Measurements from ENCODE around the gene PRXL2A. TPM values are rescaled to one million over a fixed set of nuclear protein-coding genes. Genes with fewer than 3 reads are reported as not detected.
A peak's percentile ranks its signal among the peaks of the same experiment; 100 is the strongest.

PRXL2A gene
- total RNA-seq, 1 donor from 2014 or later, result 52.0 TPM

DNA sequence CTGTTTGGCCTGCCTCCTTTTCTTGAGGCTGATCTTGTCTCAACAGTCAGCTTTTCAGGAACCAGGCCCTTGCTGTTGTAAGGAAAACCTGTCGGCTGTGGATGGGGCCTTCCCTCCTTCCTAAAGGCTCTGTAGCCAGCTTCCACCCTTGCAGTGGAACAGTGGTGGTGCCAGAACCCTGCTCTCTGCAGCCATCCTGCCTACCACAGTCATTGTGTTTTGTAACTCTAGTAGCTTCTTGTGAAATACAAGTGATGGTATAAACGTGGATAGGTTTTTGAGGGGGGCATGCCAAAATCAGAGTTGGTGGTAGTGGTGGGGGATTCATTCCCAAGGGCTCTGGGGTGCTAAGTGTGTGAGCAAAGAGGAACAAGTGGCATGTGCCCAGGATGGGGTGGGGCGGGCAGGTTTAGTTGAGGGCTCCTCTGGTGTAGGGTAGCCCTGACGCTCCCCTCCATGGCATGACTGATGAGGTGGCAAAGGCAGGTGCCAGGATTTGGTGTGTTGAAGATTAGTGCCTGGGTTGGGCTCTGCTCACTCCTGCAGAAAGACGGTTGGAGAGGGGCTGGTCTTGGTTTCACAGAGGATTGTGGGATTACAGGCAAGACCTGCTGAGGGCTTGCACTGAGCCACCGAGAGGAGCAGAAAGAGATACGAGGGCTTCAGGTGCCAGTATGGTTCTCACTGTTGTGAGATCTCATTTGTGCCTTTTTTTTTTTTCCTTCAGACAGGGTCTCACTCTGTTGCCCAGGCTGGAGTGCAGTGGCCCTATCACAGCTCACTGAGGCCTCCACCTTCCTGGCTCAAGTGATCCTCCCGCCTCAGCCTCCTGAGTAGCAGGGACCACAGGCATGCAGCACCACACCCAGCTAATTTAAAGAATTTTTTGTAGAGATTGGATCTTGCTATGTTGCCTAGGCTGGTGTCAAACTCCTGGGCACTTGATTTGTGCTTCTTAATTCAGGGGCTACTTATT is 53.1 kb downstream of the PRXL2A start:
- H3K4me3 ChIP-seq (ENCODE audit: low read depth, low read length), result peak overlapping the region; percentile 1
- DNase-seq (ENCODE audit: low read depth), result no peak
- TF ChIP-seq, protein P1, sequence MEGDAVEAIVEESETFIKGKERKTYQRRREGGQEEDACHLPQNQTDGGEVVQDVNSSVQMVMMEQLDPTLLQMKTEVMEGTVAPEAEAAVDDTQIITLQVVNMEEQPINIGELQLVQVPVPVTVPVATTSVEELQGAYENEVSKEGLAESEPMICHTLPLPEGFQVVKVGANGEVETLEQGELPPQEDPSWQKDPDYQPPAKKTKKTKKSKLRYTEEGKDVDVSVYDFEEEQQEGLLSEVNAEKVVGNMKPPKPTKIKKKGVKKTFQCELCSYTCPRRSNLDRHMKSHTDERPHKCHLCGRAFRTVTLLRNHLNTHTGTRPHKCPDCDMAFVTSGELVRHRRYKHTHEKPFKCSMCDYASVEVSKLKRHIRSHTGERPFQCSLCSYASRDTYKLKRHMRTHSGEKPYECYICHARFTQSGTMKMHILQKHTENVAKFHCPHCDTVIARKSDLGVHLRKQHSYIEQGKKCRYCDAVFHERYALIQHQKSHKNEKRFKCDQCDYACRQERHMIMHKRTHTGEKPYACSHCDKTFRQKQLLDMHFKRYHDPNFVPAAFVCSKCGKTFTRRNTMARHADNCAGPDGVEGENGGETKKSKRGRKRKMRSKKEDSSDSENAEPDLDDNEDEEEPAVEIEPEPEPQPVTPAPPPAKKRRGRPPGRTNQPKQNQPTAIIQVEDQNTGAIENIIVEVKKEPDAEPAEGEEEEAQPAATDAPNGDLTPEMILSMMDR (conservative IDR thresholded peaks at IDR 0.05; ENCODE audit: low read depth, low read length), result no peak

DNA sequence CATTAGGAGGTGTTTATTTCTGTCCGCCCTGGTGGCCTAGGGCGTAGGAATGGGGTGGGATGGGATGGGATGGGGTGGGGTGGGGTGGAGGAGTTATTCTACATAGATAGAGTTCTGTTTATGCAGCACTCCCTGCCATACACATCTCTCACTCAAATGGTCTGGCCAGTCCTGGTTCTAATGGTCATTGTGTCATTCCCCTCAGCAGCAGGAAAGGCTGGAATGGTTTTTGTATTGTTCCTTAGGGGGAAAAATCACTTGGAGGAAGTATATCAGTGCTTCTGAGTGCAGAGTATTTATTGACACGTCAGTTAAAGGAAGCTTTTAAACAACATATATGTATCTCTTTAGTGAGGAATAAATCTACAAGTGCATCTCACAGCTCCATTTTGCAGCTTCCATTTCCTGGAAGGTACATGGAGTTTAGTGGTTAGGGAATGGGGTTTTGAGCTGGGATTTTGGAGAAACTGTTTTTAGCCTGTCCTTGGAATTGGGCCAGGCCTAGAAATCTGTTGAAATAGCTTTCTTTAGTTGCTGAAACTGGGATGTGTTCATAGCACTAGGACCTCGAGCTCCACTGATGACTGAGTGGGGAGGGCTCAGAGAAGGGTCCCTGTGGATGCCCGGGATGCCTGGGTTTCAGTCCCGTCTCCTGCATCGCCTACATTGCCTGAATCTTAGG is 54.1 kb downstream of the PRXL2A start:
- TF ChIP-seq, protein P1 (conservative IDR thresholded peaks at IDR 0.05; ENCODE audit: low read depth, low read length), result no peak
- no peak overlapping the region for H3K4me3 ChIP-seq (ENCODE audit: low read depth, low read length)
- DNase-seq (ENCODE audit: low read depth), result no peak

DNA sequence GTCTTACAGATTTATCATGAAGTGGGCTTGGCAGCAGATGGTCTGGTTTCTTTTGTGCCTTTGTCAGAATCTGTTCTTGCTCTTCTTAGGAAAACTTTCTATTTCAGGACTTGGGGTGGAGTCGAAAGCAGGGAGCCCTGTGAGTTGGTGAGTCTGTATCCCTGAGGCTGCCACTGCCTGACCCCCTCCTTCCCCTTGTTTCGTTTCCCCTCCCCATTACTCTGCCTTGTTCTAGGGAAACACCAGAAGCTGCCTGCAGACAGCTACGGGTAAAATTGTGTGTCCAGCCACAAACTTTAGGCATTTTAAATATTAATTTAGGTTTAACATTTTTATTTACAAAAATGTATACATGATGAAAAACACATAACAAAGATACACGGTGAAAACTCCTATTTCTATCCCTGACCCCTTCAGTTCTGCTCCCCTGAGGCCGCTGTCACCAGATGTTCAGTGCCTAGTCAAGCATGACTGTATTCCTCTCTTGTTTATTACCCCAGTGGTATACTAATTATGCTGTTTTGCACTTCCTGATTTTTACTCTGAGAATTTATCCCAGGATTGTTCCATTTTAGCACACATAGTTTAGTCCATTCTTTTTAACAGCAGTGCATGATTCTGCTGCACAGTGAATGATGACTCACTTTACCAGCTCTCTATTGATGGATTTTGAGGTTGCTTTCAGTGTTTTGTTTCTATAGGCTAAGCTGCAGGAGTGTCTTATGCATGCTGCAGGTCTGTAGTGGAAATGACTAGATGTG is 54.8 kb downstream of the PRXL2A start:
- no peak for DNase-seq (ENCODE audit: low read depth)
- TF ChIP-seq, protein P1 (conservative IDR thresholded peaks at IDR 0.05; ENCODE audit: low read depth, low read length), result no peak
- no peak overlapping the region for H3K4me3 ChIP-seq (ENCODE audit: low read depth, low read length)

DNA sequence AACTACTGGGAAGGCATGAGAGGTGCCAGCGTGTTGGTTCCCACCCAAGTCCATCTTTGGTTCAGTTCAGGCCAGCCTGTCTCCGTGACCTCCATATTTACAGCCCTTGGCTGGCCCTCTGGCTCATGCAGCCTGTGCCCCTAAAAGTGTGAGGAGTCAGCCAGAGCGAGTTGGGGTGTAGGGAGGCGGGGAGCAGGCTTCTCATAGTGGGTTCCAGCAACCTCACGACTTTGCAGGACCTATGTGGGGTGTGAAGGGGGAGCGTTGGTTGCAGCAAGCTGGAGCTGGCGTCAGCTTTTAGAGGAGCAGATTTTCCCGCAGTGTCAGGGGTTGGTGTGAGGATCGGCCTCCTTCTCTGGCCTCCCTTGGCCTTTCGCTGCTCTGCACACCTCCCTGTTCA is 55.5 kb downstream of the PRXL2A start:
- TF ChIP-seq, protein P1 (conservative IDR thresholded peaks at IDR 0.05; ENCODE audit: low read depth, low read length), result no peak
- no peak for DNase-seq (ENCODE audit: low read depth)
- no peak overlapping the region for H3K4me3 ChIP-seq (ENCODE audit: low read depth, low read length)

DNA sequence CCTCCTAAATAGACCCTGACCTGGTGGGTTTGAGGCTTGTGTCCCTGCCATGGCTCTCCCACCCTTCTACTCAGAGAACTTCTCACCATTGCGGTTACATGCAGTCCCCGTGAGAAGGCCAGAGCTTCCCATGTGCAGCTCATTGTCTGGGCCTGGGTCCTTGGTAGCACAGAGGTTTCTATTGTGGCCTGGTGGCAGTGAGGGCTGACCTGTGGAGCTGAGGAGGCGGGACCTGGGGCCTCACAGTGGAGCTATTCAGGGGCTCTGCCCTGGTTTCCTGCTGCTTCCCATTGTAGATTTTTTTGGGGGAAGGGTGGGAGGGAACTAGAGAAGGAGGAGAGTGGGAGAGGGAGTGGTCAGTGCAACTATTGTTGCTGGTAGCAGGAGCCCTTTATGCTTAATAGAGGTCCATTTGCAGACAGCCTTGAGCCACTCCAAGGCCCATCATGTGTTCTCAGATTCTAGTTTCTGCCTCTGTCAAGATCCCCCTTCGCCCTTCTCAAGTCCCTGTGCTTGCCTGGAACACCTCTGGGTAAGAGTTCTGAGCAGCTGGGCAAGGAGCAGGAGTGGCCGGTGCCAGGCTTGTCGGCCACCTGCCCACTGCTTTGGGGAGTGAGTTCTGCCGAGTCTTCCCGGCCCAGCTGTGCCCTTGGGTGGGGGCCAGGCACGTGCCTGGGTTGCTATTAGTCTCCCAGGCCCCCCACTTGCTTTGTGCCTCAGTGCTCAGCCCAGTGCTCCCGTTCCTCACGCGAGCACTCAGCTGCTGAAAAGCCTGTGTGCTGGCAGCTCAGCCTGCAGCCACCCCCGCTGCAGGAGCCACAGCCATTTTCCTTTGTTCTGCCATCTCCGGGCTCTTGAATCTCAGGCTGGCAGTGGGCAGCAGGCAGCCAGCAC is 56.5 kb downstream of the PRXL2A start:
- H3K4me3 ChIP-seq (ENCODE audit: low read depth, low read length), result peak overlapping the region; percentile 26
- TF ChIP-seq, protein P1 (conservative IDR thresholded peaks at IDR 0.05; ENCODE audit: low read depth, low read length), result no peak
- DNase-seq (ENCODE audit: low read depth), result no peak

DNA sequence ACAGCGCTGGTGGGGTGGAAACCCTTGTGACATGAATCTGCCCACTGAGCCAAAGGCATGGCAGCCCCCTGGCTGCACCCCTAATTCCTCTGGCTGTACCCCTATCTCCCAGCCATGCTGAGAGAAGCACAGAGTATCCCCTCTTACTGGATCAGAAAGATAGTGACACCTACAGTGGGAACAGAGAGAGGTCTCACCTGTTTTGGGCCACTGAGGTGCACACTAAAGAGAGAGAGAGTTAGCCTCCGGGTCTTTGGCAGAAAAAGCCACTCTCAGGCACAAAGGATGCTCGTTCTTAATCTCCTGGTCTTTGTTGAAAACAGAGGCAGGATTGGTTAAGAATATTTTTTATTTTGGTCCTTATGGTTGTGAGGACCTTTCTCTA is 57.1 kb downstream of the PRXL2A start:
- TF ChIP-seq, protein P1 (conservative IDR thresholded peaks at IDR 0.05; ENCODE audit: low read depth, low read length), result no peak
- no peak for DNase-seq (ENCODE audit: low read depth)
- peak overlapping the region; percentile 26 for H3K4me3 ChIP-seq (ENCODE audit: low read depth, low read length)

Measured in epithelial cell of proximal tubule (primary cell).